SHP77 treated with DMSO at 0.1 percent for 48 hours (cell line): Measurements from ENCODE around the gene FAM222B.
A peak's percentile ranks its signal among the peaks of the same experiment; 100 is the strongest.
"Not testable (repeated sequence)": the region's sequence is repeated elsewhere in the genome, so short reads cannot be mapped to it uniquely, and the experiment has no call there.

ENCODE experiments used
- DNase-seq: peaks from one replicate; lab custom pipeline; 2025; lab: John Stamatoyannopoulos, UW

FAM222B gene

GRCh38 chr17:28842282-28843012, at the start of gene FAM222B:
TSS of gene FAM222B (minus strand) at chr17:28842790. CDS start at chr17:28766667, 76,123 bp downstream.
- DNase-seq = peak; percentile 70

GRCh38 chr17:28892024-28892423, 49.4 kb upstream of the FAM222B start:
- DNase-seq = no peak

- no peak for DNase-seq
Measured at GRCh38 chr17:28891201-28891600, 48.6 kb upstream of the FAM222B start.

GRCh38 chr17:28889996-28890395, 47.4 kb upstream of the FAM222B start:
- DNase-seq = no peak

- no peak for DNase-seq
Measured at GRCh38 chr17:28888832-28889231, 46.2 kb upstream of the FAM222B start.

GRCh38 chr17:28887871-28888471, 45.4 kb upstream of the FAM222B start:
- no peak for DNase-seq

- DNase-seq = no peak
Measured at GRCh38 chr17:28885951-28886350, 43.4 kb upstream of the FAM222B start.

- no peak for DNase-seq
Measured at GRCh38 chr17:28885363-28885762, 42.8 kb upstream of the FAM222B start.

- DNase-seq = no peak
Measured at GRCh38 chr17:28883967-28884702, 41.5 kb upstream of the FAM222B start.

GRCh38 chr17:28882154-28882895, 39.7 kb upstream of the FAM222B start:
- DNase-seq = no peak

- DNase-seq = no peak
Measured at GRCh38 chr17:28881533-28882056, 39.0 kb upstream of the FAM222B start.

GRCh38 chr17:28880572-28880945, 38.0 kb upstream of the FAM222B start:
- no peak for DNase-seq

GRCh38 chr17:28879886-28880571, 37.4 kb upstream of the FAM222B start:
- no peak for DNase-seq

GRCh38 chr17:28878981-28879380, 36.4 kb upstream of the FAM222B start:
- peak; percentile 9 for DNase-seq

GRCh38 chr17:28878158-28878910, 35.7 kb upstream of the FAM222B start:
- no peak for DNase-seq

GRCh38 chr17:28877150-28877711, 34.6 kb upstream of the FAM222B start:
- not testable (repeated sequence) for DNase-seq

GRCh38 chr17:28875848-28876550, 33.4 kb upstream of the FAM222B start:
- DNase-seq = no peak

- DNase-seq = no peak
Measured at GRCh38 chr17:28874750-28875149, 32.2 kb upstream of the FAM222B start.

- no peak for DNase-seq
Measured at GRCh38 chr17:28873839-28874238, 31.2 kb upstream of the FAM222B start.
